Measurements from ENCODE around the gene PTPRN. TPM values are rescaled to one million over a fixed set of nuclear protein-coding genes. Genes with fewer than 3 reads are reported as not detected.

PTPRN gene
- total and polyA plus RNA-seq, 2 of the 8 experiments (the other 6 are each of a cell fraction or from before 2014, with no cell fraction given), result 5.4 to 8.2 TPM

- TF ChIP-seq CHD7 (IDR thresholded peaks at IDR 0.05; ENCODE audit: insufficient replicate concordance, low read length) (no peak), BCL11A (IDR thresholded peaks at IDR 0.05; ENCODE audit: low read depth in 2 of 2, low read length in 2 of 2) (no peak), SAP30 (IDR thresholded peaks at IDR 0.05; ENCODE audit: insufficient read depth, insufficient replicate concordance, low read length) (no peak), JUN (IDR thresholded peaks at IDR 0.05; ENCODE audit: low read depth, low read length) (no peak), FOSL1 (IDR thresholded peaks at IDR 0.05; ENCODE audit: insufficient read depth, low read depth, low read length) (no peak), ZNF274 (IDR thresholded peaks at IDR 0.05; ENCODE audit: borderline replicate concordance, extremely low read depth, low read length) (no peak), HDAC6 (IDR thresholded peaks at IDR 0.05; ENCODE audit: low read depth, low read length) (no peak), KDM5A (IDR thresholded peaks at IDR 0.05; ENCODE audit: low read length) (no peak), RBBP5 (IDR thresholded peaks at IDR 0.05; ENCODE audit: borderline replicate concordance, low read depth, low read length) (no peak), EZH2 (IDR thresholded peaks at IDR 0.05; ENCODE audit: low read depth, low read length, severe bottlenecking) (no peak), POLR2AphosphoS5 (IDR thresholded peaks at IDR 0.05; ENCODE audit: low read depth, low read length) (no peak)
Observed at GRCh38 chr2:219270055-219270372, 39.2 kb downstream of the PTPRN start (continued).
